HepG2 (cell line): Measurements from ENCODE around the gene SEZ6. TPM values are rescaled to one million over a fixed set of nuclear protein-coding genes. Genes with fewer than 3 reads are reported as not detected.

Experiments
- ATAC-seq: fragments of 200-7000 bp; cut with Tn5 transposase; 3 replicates; pipeline ENCODE4 v1.9.1; 2020; ENCODE audit warnings: mild to moderate bottlenecking, moderate library complexity
- BruUV-seq: library from RNA; stranded (reverse); fragments of 400-500 nt; replicated peaks from 2 replicates; lab custom pipeline; 2021; lab: Mats Ljungman, UMichigan
- CTCF ChIA-PET: fragments of 300-600 bp; formaldehyde crosslinking; extraction: SDS; loops from one replicate; lab custom pipeline; 2021; ENCODE audit warnings: low total read pairs, inconsistent platforms, low intra/inter-chr PET ratio; lab: Yijun Ruan, JAX
- POLR2A ChIA-PET: fragments of 350-600 bp; sonication (Branson Sonifier 250); formaldehyde crosslinking; loops from one replicate; lab custom pipeline; 2020; ENCODE audit warnings: antibody characterized with exemption, inconsistent platforms; lab: Yijun Ruan, JAX
- DNase-seq: peaks from one replicate; pipeline ENCODE4 v3.0.0-alpha.2; 2015; ENCODE audit warnings: low spot score
- FAIRE-seq: peaks from 3 replicates; lab custom pipeline; 2011; peaks lifted over from hg19 to GRCh38; lab: Jason Lieb, UNC
- H2AFZ ChIP-seq: one replicate; pipeline ENCODE4 v1.6.1; 2011; ENCODE audit warnings: low read length, inconsistent platforms
- H3K27ac ChIP-seq: fragments of 300-600 bp; 3 replicates; pipeline ENCODE4 v1.8.0; 2011; ENCODE audit warnings: mixed run types, mild to moderate bottlenecking, mixed read lengths, low read length, inconsistent platforms; ENCODE audit not compliant: insufficient read depth; ENCODE audit errors: extremely low read length
- H3K27me3 ChIP-seq, 2 experiments: fragments of 200-600 bp in 1 of 2; 2 replicates in 1 of 2; 3 replicates in 1 of 2; pipeline versions ENCODE4 v1.6.0 to v1.8.0; 2011; ENCODE audit warnings: low read length in 2 of 2, mild to moderate bottlenecking in 2 of 2, moderate library complexity in 2 of 2, inconsistent platforms in 1 of 2; ENCODE audit not compliant: insufficient read depth in 2 of 2, control insufficient read depth in 1 of 2
- H3K36me3 ChIP-seq, 2 experiments: fragments of 200-600 bp in 1 of 2; replicated peaks in 1 of 2; 2 replicates in 1 of 2; 3 replicates in 1 of 2; pipeline versions ENCODE4 v1.5.1 to v1.8.0; 2011; ENCODE audit warnings: low read length in 2 of 2, inconsistent platforms in 1 of 2; ENCODE audit not compliant: insufficient read depth in 2 of 2, control insufficient read depth in 1 of 2
- H3K4me1 ChIP-seq: 2 replicates; pipeline ENCODE4 v1.5.1; 2012; ENCODE audit warnings: low read length, inconsistent platforms; ENCODE audit not compliant: insufficient read depth
- H3K4me2 ChIP-seq: 2 replicates; pipeline ENCODE4 v1.6.0; 2011; ENCODE audit warnings: low read depth, low read length, inconsistent platforms
- H3K4me3 ChIP-seq, 3 experiments: fragments of 200-600 bp in 1 of 3; sonication (generic), shearing (Covaris generic) in 1 of 3; replicated peaks in 1 of 3; 2 replicates each; pipeline ENCODE4 v1.5.1; 2011 to 2016; ENCODE audit warnings: low read length in 3 of 3, inconsistent platforms in 2 of 3, low read depth in 2 of 3, mild to moderate bottlenecking in 2 of 3, control low read depth in 1 of 3, mixed read lengths in 1 of 3; ENCODE audit not compliant: insufficient read depth in 1 of 3
- H3K79me2 ChIP-seq: one replicate; pipeline ENCODE4 v1.6.1; 2011; ENCODE audit warnings: low read length, inconsistent platforms; ENCODE audit not compliant: insufficient read depth
- H3K9ac ChIP-seq: 2 replicates; pipeline ENCODE4 v1.6.0; 2011; ENCODE audit warnings: mild to moderate bottlenecking, low read depth, low read length, inconsistent platforms; ENCODE audit not compliant: insufficient read depth
- H3K9me3 ChIP-seq: 2 replicates; pipeline ENCODE4 v1.5.1; 2012; ENCODE audit warnings: mild to moderate bottlenecking, low read length
- H4K20me1 ChIP-seq: 2 replicates; pipeline ENCODE4 v1.6.0; 2011; ENCODE audit warnings: inconsistent platforms, mild to moderate bottlenecking, low read length, moderate library complexity; ENCODE audit not compliant: insufficient read depth
- GABPA ChIP-seq, 2 experiments: IDR thresholded peaks; 2 replicates each; pipeline ENCODE4 v1.6.1; 2011 to 2016; ENCODE audit warnings: low read depth in 2 of 2, low read length in 1 of 2, missing biosample characterization in 1 of 2, missing genetic modification characterization in 1 of 2
- HOXA5 ChIP-seq: sonication (generic); formaldehyde crosslinking; IDR thresholded peaks from 2 replicates; pipeline ENCODE4 v1.4.0; 2020; ENCODE audit warnings: missing genetic modification reagents
- KDM5A ChIP-seq: fragments of 200-600 bp; sonication (generic); IDR thresholded peaks from 2 replicates; pipeline ENCODE4 v1.7.0; 2018; ENCODE audit warnings: antibody characterized with exemption, mild to moderate bottlenecking, low read length, borderline replicate concordance
- POLR2G ChIP-seq: fragments of 200-400 bp; formaldehyde crosslinking; IDR thresholded peaks from 2 replicates; pipeline ENCODE4 v1.6.1; 2018; ENCODE audit warnings: mild to moderate bottlenecking, low read depth, low read length, moderate library complexity
- SNAI1 ChIP-seq: sonication (generic); formaldehyde crosslinking; IDR thresholded peaks from 2 replicates; pipeline ENCODE4 v1.5.0; 2020; ENCODE audit warnings: mild to moderate bottlenecking, missing genetic modification reagents, borderline replicate concordance
- SOX5 ChIP-seq: IDR thresholded peaks from 2 replicates; pipeline ENCODE4 v1.6.1; 2016; ENCODE audit warnings: borderline replicate concordance
- YEATS2 ChIP-seq: sonication (generic); formaldehyde crosslinking; IDR thresholded peaks from 2 replicates; pipeline ENCODE4 v1.4.0; 2020; ENCODE audit warnings: missing genetic modification reagents, borderline replicate concordance
- ZGPAT ChIP-seq: IDR thresholded peaks from 2 replicates; pipeline ENCODE4 v1.6.1; 2016; ENCODE audit warnings: mild to moderate bottlenecking
- ZHX2 ChIP-seq, 2 experiments: sonication (generic) in 1 of 2; formaldehyde crosslinking in 1 of 2; IDR thresholded peaks; 2 replicates each; pipeline versions ENCODE4 v1.6.1 to v1.9.0; 2014 to 2022; ENCODE audit warnings: antibody characterized with exemption in 1 of 2, borderline replicate concordance in 1 of 2, inconsistent platforms in 1 of 2, low read depth in 1 of 2, missing genetic modification reagents in 1 of 2
- ZNF556 ChIP-seq: sonication (generic); formaldehyde crosslinking; IDR thresholded peaks from 2 replicates; pipeline ENCODE4 v1.4.0; 2020; ENCODE audit warnings: mild to moderate bottlenecking, missing genetic modification reagents, borderline replicate concordance
- WGBS: methylation state at CpG from one replicate; pipeline ENCODE4 v1.1.6; 2017; ENCODE audit warnings: low lambda C conversion rate; 5-methylcytosine and 5-hydroxymethylcytosine counted together
- in situ Hi-C: cut with HindIII; loops from 2 replicates; pipeline ENCODE4 v1.10.0; 2017; ENCODE audit warnings: low pct_unique_long_range_greater_than_20kb; ENCODE audit not compliant: extremely low pct_ligation_motif_present
- intact Hi-C: fragments of 100-400 bp; cut with micrococcal nuclease; formaldehyde crosslinking; loops from one replicate; pipeline ENCODE4 v1.10.0; 2022; ENCODE audit not compliant: unreplicated experiment
- polyA plus RNA-seq, 8 experiments: library from polyadenylated mRNA; depleted of rRNA in 3 of 8; stranded (reverse) in 7 of 8; unstranded in 1 of 8; fragments of >200 nt; fragmentation: Illumina TruSeq in 4 of 8; extraction: Trizol in 4 of 8; gene quantifications; 2 replicates each; pipeline versions ENCODE4 v1.2.1 to v1.2.3, GENCODE V29; 2011 to 2016; ENCODE audit warnings: low read depth in 4 of 8, missing spikeins in 1 of 8, mixed read lengths in 1 of 8; ENCODE audit not compliant: insufficient read depth in 1 of 8
- total RNA-seq, 5 experiments: library from RNA; depleted of rRNA; stranded (reverse); fragments of >200 nt; fragmentation: Illumina TruSeq; extraction: Trizol; gene quantifications; 2 replicates each; pipeline ENCODE4 v1.2.3, GENCODE V29; 2016; ENCODE audit warnings: low read depth in 1 of 5

Gene SEZ6
- total and polyA plus RNA-seq, 2 of the 13 experiments (the other 11 are each of a cell fraction or from before 2014, with no cell fraction given), result not detected

GRCh38 chr17:28949185-28950016 is 56.4 kb downstream of the SEZ6 start:
- H3K27me3 ChIP-seq, result no peaks in the 10 kb centered on the region; a peak in 1 of 5 replicates
- peaks cover 64% of the 10 kb centered on the region for H3K79me2 ChIP-seq
- H3K9me3 ChIP-seq, result no peaks in the 10 kb centered on the region
- ChIA-PET POLR2A (interaction anchor here (0.9 to 4.4 kb wide), 17 partner anchors 9 to 288 kb away, joined by 3 to 57 read pairs (median 5); partner anchors contain the start of genes FAM222B, FLOT2, NEK8 and PIPOX), CTCF (interaction anchor here (1.2 kb wide), 1 partner anchor 46 kb away, joined by 4 read pairs; the partner anchor contains the start of gene DHRS13)
- FAIRE-seq (no peak), DNase-seq (no peak), ATAC-seq (peak; percentile 18)
- H3K4me3 ChIP-seq, result peak overlapping the region; percentile 87 to 97 (median 96)
- peak overlapping the region; percentile 8 for H2AFZ ChIP-seq
- peaks cover 49% of the 10 kb centered on the region for H3K4me1 ChIP-seq
- H3K27ac ChIP-seq, result peak overlapping the region; percentile 88
- H3K9ac ChIP-seq, result peak overlapping the region; percentile 90
- no TSS peak for BruUV-seq
- peaks cover 9% of the 10 kb centered on the region; the same call in 1 of the 2 replicates for H4K20me1 ChIP-seq
- in situ Hi-C loops (loop anchor here (5.0 kb wide), 1 partner anchor 37 kb away; no protein-coding TSS in a partner anchor), intact Hi-C loops (no loop called here)
- WGBS, result 2% methylated on average over 34 of the region's 61 CpGs
- H3K4me2 ChIP-seq, result peak overlapping the region; percentile 90
- peaks cover 3 to 7% of the 10 kb centered on the region in 2 experiments; a peak in 1 of 5 replicates for H3K36me3 ChIP-seq
- TF ChIP-seq SOX5, result no peak
- no peak for TF ChIP-seq ZHX2 (IDR thresholded peaks at IDR 0.05; ENCODE audit: low read depth)
- TF ChIP-seq ZHX2 (CRISPR knock-in tag; IDR thresholded peaks at IDR 0.05; ENCODE audit: borderline replicate concordance), result no peak
- 0 out of 2 replicates have a peak, but pooled peaks have one; percentile 14 for TF ChIP-seq GABPA (IDR thresholded peaks at IDR 0.05; ENCODE audit: low read depth, low read length)
- TF ChIP-seq GABPA (CRISPR knock-in tag; IDR thresholded peaks at IDR 0.05; ENCODE audit: low read depth), result no peak
- TF ChIP-seq HOXA5, result peak; percentile 59; the same call in 1 of the 2 replicates
- peak; percentile 66; the same call in 1 of the 2 replicates for TF ChIP-seq POLR2G
- TF ChIP-seq ZGPAT (CRISPR knock-in tag), result peak; percentile 27; the same call in 1 of the 2 replicates
- 0 out of 2 replicates have a peak, but pooled peaks have one; percentile 66 for TF ChIP-seq KDM5A
- TF ChIP-seq ZNF556 (CRISPR knock-in tag), result 0 out of 2 replicates have a peak, but pooled peaks have one; percentile 4
- TF ChIP-seq SNAI1 (CRISPR knock-in tag), result peak; percentile 32; the same call in 1 of the 2 replicates
- peak; percentile 40; the same call in 1 of the 2 replicates for TF ChIP-seq YEATS2 (CRISPR knock-in tag)
